SK-N-MC (cell line): Measurements from ENCODE around the gene CRABP2.

Source experiments
- DNase-seq: peaks from one replicate; pipeline ENCODE4 v3.0.0-alpha.2; 2011; ENCODE audit warnings: low read depth, low spot score
- H3K27ac ChIP-seq: fragments of 200-600 bp; sonication (generic); 2 replicates; pipeline ENCODE4 v1.5.1; 2016; ENCODE audit warnings: mixed run types
- H3K36me3 ChIP-seq: fragments of 200-600 bp; sonication (generic); 2 replicates; pipeline ENCODE4 v1.6.1; 2017; ENCODE audit warnings: antibody characterized with exemption, low read length, mixed read lengths; ENCODE audit not compliant: insufficient read depth
- H3K4me3 ChIP-seq: fragments of 200-600 bp; sonication (generic); 2 replicates; pipeline ENCODE4 v1.5.1; 2016
- H3K9ac ChIP-seq: fragments of 200-600 bp; sonication (generic); 2 replicates; pipeline ENCODE4 v1.8.0; 2017; ENCODE audit warnings: mixed run types, mixed read lengths; ENCODE audit not compliant: insufficient read length
- H3K9me3 ChIP-seq: fragments of 200-600 bp; sonication (generic); 2 replicates; pipeline ENCODE4 v1.6.1; 2017; ENCODE audit warnings: low read depth, mild to moderate bottlenecking, antibody characterized with exemption, low read length, moderate library complexity, mixed read lengths
- EZH2 ChIP-seq: fragments of 200-600 bp; sonication (generic); IDR thresholded peaks from one replicate; pipeline ENCODE4 v1.6.1; 2017; ENCODE audit warnings: antibody characterized with exemption
- FOXP2 ChIP-seq: optimal IDR thresholded peaks from 2 replicates; pipeline ENCODE3; 2011; ENCODE audit warnings: mild to moderate bottlenecking, moderate library complexity; ENCODE audit not compliant: insufficient read depth; ENCODE audit errors: extremely low read length, control extremely low read depth
- POLR2AphosphoS5 ChIP-seq: IDR thresholded peaks from 2 replicates; pipeline ENCODE4 v1.6.1; 2012; ENCODE audit warnings: mild to moderate bottlenecking, low read depth, low read length, borderline replicate concordance

The CRABP2 gene

GRCh38 chr1:156670791-156671190, 34.6 kb downstream of the CRABP2 start:
- no peaks in the 10 kb centered on the region for H3K9me3 ChIP-seq
- TF ChIP-seq FOXP2 (no peak), EZH2 (no peak), POLR2AphosphoS5 (no peak)
- DNase-seq, result no peak
- H3K9ac ChIP-seq, result no peak overlapping the region
- no peak overlapping the region for H3K27ac ChIP-seq
- H3K4me3 ChIP-seq, result no peak overlapping the region
- H3K36me3 ChIP-seq, result no peaks in the 10 kb centered on the region

- no peak for DNase-seq
- Histone ChIP-seq H3K4me3 (no peak overlapping the region), H3K9me3 (no peaks in the 10 kb centered on the region), H3K36me3 (no peaks in the 10 kb centered on the region), H3K27ac (no peak overlapping the region), H3K9ac (no peak overlapping the region)
- TF ChIP-seq EZH2 (no peak), POLR2AphosphoS5 (no peak), FOXP2 (no peak)
These were observed 35.0 kb downstream of the CRABP2 start for GRCh38 chr1:156670359-156670758.

- no peak for DNase-seq
- Histone ChIP-seq H3K9me3 (no peaks in the 10 kb centered on the region), H3K27ac (no peak overlapping the region), H3K36me3 (no peaks in the 10 kb centered on the region), H3K9ac (no peak overlapping the region), H3K4me3 (no peak overlapping the region)
- TF ChIP-seq POLR2AphosphoS5 (no peak), FOXP2 (no peak), EZH2 (no peak)
These were observed 35.6 kb downstream of the CRABP2 start for GRCh38 chr1:156669794-156670193.

GRCh38 chr1:156668801-156669637, 36.4 kb downstream of the CRABP2 start:
- H3K9me3 ChIP-seq, result no peaks in the 10 kb centered on the region
- no peak for DNase-seq
- TF ChIP-seq POLR2AphosphoS5 (no peak), EZH2 (no peak), FOXP2 (no peak)
- no peak overlapping the region for H3K9ac ChIP-seq
- no peaks in the 10 kb centered on the region for H3K36me3 ChIP-seq
- no peak overlapping the region for H3K27ac ChIP-seq
- no peak overlapping the region for H3K4me3 ChIP-seq

GRCh38 chr1:156667968-156668709, 37.2 kb downstream of the CRABP2 start:
- H3K4me3 ChIP-seq, result no peak overlapping the region

GRCh38 chr1:156667610-156667967, 37.8 kb downstream of the CRABP2 start:
- no peak overlapping the region for H3K9ac ChIP-seq
- TF ChIP-seq POLR2AphosphoS5 (no peak), FOXP2 (no peak), EZH2 (no peak)

More at GRCh38 chr1:156667968-156668709, 37.2 kb downstream of the CRABP2 start:
- TF ChIP-seq POLR2AphosphoS5, result no peak
- TF ChIP-seq FOXP2, result no peak
- no peak for TF ChIP-seq EZH2
- Histone ChIP-seq H3K9ac (no peak overlapping the region), H3K9me3 (no peaks in the 10 kb centered on the region), H3K27ac (no peak overlapping the region), H3K36me3 (no peaks in the 10 kb centered on the region)
- no peak for DNase-seq

GRCh38 chr1:156666862-156667609, 38.3 kb downstream of the CRABP2 start:
- no peak overlapping the region for H3K4me3 ChIP-seq
- H3K36me3 ChIP-seq, result no peaks in the 10 kb centered on the region
- H3K9me3 ChIP-seq, result no peaks in the 10 kb centered on the region
- no peak overlapping the region for H3K27ac ChIP-seq
- DNase-seq, result no peak
- H3K9ac ChIP-seq, result no peak overlapping the region
- no peak for TF ChIP-seq FOXP2
- no peak for TF ChIP-seq EZH2
- TF ChIP-seq POLR2AphosphoS5, result no peak

More at GRCh38 chr1:156667610-156667967, 37.8 kb downstream of the CRABP2 start:
- Histone ChIP-seq H3K27ac (no peak overlapping the region), H3K36me3 (no peaks in the 10 kb centered on the region), H3K4me3 (no peak overlapping the region), H3K9me3 (no peaks in the 10 kb centered on the region)
- DNase-seq, result no peak

GRCh38 chr1:156665539-156665938, 39.8 kb downstream of the CRABP2 start:
- H3K4me3 ChIP-seq, result no peak overlapping the region
- H3K27ac ChIP-seq, result no peak overlapping the region
- H3K9ac ChIP-seq, result no peak overlapping the region
- TF ChIP-seq POLR2AphosphoS5, result no peak
- TF ChIP-seq EZH2, result no peak
- TF ChIP-seq FOXP2, result no peak
- no peaks in the 10 kb centered on the region for H3K9me3 ChIP-seq
- H3K36me3 ChIP-seq, result no peaks in the 10 kb centered on the region
- no peak for DNase-seq
